Kidney (tissue), 14 donors: ENCODE results near the gene CDK8. TPM values are rescaled to one million over a fixed set of nuclear protein-coding genes. Genes with fewer than 3 reads are reported as not detected.
"Not testable (repeated sequence)": the region's sequence is repeated elsewhere in the genome, so short reads cannot be mapped to it uniquely, and the experiment has no call there.

ENCODE experiments used
- DNase-seq, 5 donors: peaks; one replicate each; pipeline ENCODE4 v3.0.0-alpha.2; 2013 to 2020
- FAIRE-seq: peaks from 2 replicates; lab custom pipeline; 2012; peaks lifted over from hg19 to GRCh38; lab: Jason Lieb, UNC
- H3K27ac ChIP-seq, 2 donors: one replicate each; pipeline ENCODE4 v1.7.0; 2013; ENCODE audit warnings: low read depth in 2 of 2, low read length in 2 of 2, inconsistent platforms in 1 of 2
- H3K27me3 ChIP-seq: one replicate; pipeline ENCODE4 v1.7.1; 2013; ENCODE audit warnings: low read length, inconsistent platforms; ENCODE audit not compliant: control insufficient read depth, insufficient read depth
- H3K36me3 ChIP-seq, 3 donors: one replicate each; pipeline versions ENCODE4 v1.7.0 to v1.7.1; 2013; ENCODE audit warnings: low read length in 3 of 3, control low read depth in 1 of 3, inconsistent platforms in 1 of 3; ENCODE audit not compliant: insufficient read depth in 3 of 3, control insufficient read depth in 2 of 3
- H3K4me1 ChIP-seq, 3 donors: one replicate each; pipeline versions ENCODE4 v1.7.0 to v1.7.1; 2013; ENCODE audit warnings: low read length in 3 of 3, inconsistent platforms in 1 of 3, low read depth in 1 of 3; ENCODE audit not compliant: control insufficient read depth in 2 of 3, insufficient read depth in 2 of 3
- H3K4me3 ChIP-seq, 3 donors: one replicate each; pipeline versions ENCODE4 v1.7.0 to v1.8.1; 2013; ENCODE audit warnings: low read length in 3 of 3, control low read depth in 1 of 3, inconsistent platforms in 1 of 3
- H3K9ac ChIP-seq, 3 donors: one replicate each; pipeline versions ENCODE4 v1.7.0 to v1.7.1; 2013; ENCODE audit warnings: low read length in 3 of 3, control low read depth in 1 of 3, inconsistent platforms in 1 of 3
- H3K9me3 ChIP-seq, 3 donors: one replicate each; pipeline versions ENCODE4 v1.7.0 to v1.7.1; 2013; ENCODE audit warnings: low read length in 3 of 3, control low read depth in 1 of 3, inconsistent platforms in 1 of 3; ENCODE audit not compliant: control insufficient read depth in 2 of 3, insufficient read depth in 1 of 3
- CTCF ChIP-seq: IDR thresholded peaks from 3 replicates; pipeline ENCODE4 v1.5.1; 2012; ENCODE audit warnings: mild to moderate bottlenecking, moderate library complexity, borderline replicate concordance; ENCODE audit not compliant: insufficient read depth; ENCODE audit errors: extremely low read depth
- intact Hi-C: fragments of 100-400 bp; cut with DNase I; formaldehyde crosslinking; loops from one replicate; pipeline ENCODE4 v1.11.1; 2022
- polyA plus RNA-seq: library from polyadenylated mRNA; stranded (reverse); fragments of 350-450 nt; fragmentation: Illumina TruSeq; extraction: RNeasy Lipid Tissue Mini Kit (QIAGEN cat#74804); gene quantifications from one replicate; pipeline ENCODE4 v1.2.3, GENCODE V29; 2014; ENCODE audit warnings: low read depth, low replicate concordance; ENCODE audit not compliant: insufficient read depth
- total RNA-seq: library from RNA; stranded (reverse); fragmentation: NEBNext Ultra II Directional; extraction: Animal tissue kit (Norgen Biotek cat#: 25700); gene quantifications from one replicate; pipeline ENCODE4 v1.2.1, GENCODE V29; 2021
- donor health status: control.
- donor health status: control.
- donor health status: control.
- donor health status: control.
- donor health status: control.
- donor health status: DM: yes; HTN: yes; CAD: no.
- donor health status: Normal renal cell carcinoma (clear cell type).

The CDK8 gene
- total and polyA plus RNA-seq, 2 donors from 2014 or later: 10.4 to 11.2 TPM

GRCh38 chr13:26310470-26310869, 56.5 kb downstream of the CDK8 start:
- no peak overlapping the region for H3K27ac ChIP-seq
- peaks cover 0 to 3% (median 0%) of the 10 kb centered on the region in 3 donors for H3K4me1 ChIP-seq
- H3K9ac ChIP-seq: no peak overlapping the region
- intact Hi-C loops: no loop called here
- no peak for TF ChIP-seq CTCF
- FAIRE-seq: no peak
- H3K36me3 ChIP-seq: no peaks in the 10 kb centered on the region
- no peak overlapping the region for H3K4me3 ChIP-seq
- no peaks in the 10 kb centered on the region for H3K27me3 ChIP-seq
- H3K9me3 ChIP-seq: no peaks in the 10 kb centered on the region
- DNase-seq: no peak

GRCh38 chr13:26312019-26312418, 58.1 kb downstream of the CDK8 start:
- H3K27ac ChIP-seq, H3K4me1 ChIP-seq, H3K36me3 ChIP-seq, FAIRE-seq, H3K9ac ChIP-seq, intact Hi-C loops, H3K4me3 ChIP-seq, H3K9me3 ChIP-seq, DNase-seq, H3K27me3 ChIP-seq: not testable (repeated sequence)

GRCh38 chr13:26316095-26316494, 62.2 kb downstream of the CDK8 start:
- intact Hi-C loops, DNase-seq, H3K36me3 ChIP-seq, H3K9ac ChIP-seq, FAIRE-seq, H3K4me1 ChIP-seq, H3K4me3 ChIP-seq, H3K27me3 ChIP-seq, H3K9me3 ChIP-seq, H3K27ac ChIP-seq: not testable (repeated sequence)

GRCh38 chr13:26320766-26321165, 66.8 kb downstream of the CDK8 start:
- FAIRE-seq (no peak), DNase-seq (no peak)
- H3K36me3 ChIP-seq: no peaks in the 10 kb centered on the region
- no peaks in the 10 kb centered on the region for H3K27me3 ChIP-seq
- peaks cover 0 to 3% (median 0%) of the 10 kb centered on the region in 3 donors for H3K4me1 ChIP-seq
- intact Hi-C loops: no loop called here
- no peak for TF ChIP-seq CTCF
- no peak overlapping the region for H3K4me3 ChIP-seq
- no peak overlapping the region for H3K9ac ChIP-seq
- no peak overlapping the region for H3K27ac ChIP-seq
- H3K9me3 ChIP-seq: no peaks in the 10 kb centered on the region
